Spinal cord (tissue), 10 donors: ENCODE results near the gene NUDT6. TPM values are rescaled to one million over a fixed set of nuclear protein-coding genes. Genes with fewer than 3 reads are reported as not detected.
A peak's percentile ranks its signal among the peaks of the same experiment; 100 is the strongest.

Experiments
- DNase-seq, 6 donors: peaks; one replicate each; pipeline versions ENCODE4 v3.0.0 to v3.0.0-alpha.2; 2013 to 2015; ENCODE audit warnings: low spot score in 6 of 6, low read depth in 4 of 6
- H3K27ac ChIP-seq: one replicate; pipeline ENCODE4 v1.5.1; 2013; ENCODE audit warnings: low read depth, low read length, control low read depth
- H3K27me3 ChIP-seq: one replicate; pipeline ENCODE4 v1.6.1; 2013; ENCODE audit warnings: low read length; ENCODE audit not compliant: control insufficient read depth, insufficient read depth
- H3K36me3 ChIP-seq: one replicate; pipeline ENCODE4 v1.6.1; 2013; ENCODE audit warnings: low read length; ENCODE audit not compliant: control insufficient read depth, insufficient read depth
- H3K4me1 ChIP-seq: one replicate; pipeline ENCODE4 v1.6.1; 2013; ENCODE audit warnings: low read length; ENCODE audit not compliant: control insufficient read depth, insufficient read depth
- H3K4me3 ChIP-seq: one replicate; pipeline ENCODE4 v1.5.1; 2013; ENCODE audit warnings: low read depth, low read length, control low read depth
- H3K9me3 ChIP-seq: one replicate; pipeline ENCODE4 v1.6.1; 2013; ENCODE audit warnings: low read length; ENCODE audit not compliant: control insufficient read depth, insufficient read depth
- WGBS: methylation state at CpG from one replicate; pipeline ENCODE4 v1.1.5; 2013; ENCODE audit warnings: missing lambda C conversion rate; ENCODE audit not compliant: insufficient coverage; 5-methylcytosine and 5-hydroxymethylcytosine counted together
- polyA plus RNA-seq, 2 donors: library from polyadenylated mRNA; unstranded; fragments of 120-200 nt; gene quantifications; one replicate each; pipeline ENCODE4 v1.2.1, GENCODE V29; 2013; ENCODE audit not compliant: insufficient read length in 2 of 2
- total RNA-seq, 2 donors: library from RNA; depleted of rRNA in 1 of 2; stranded (reverse); fragments of 120-200 nt in 1 of 2; fragments of >200 nt in 1 of 2; gene quantifications; one replicate each; pipeline versions ENCODE4 v1.2.3 to v1.2.4, GENCODE V29; 2013 to 2014
- donor health status: healthy.

The NUDT6 gene
- total and polyA plus RNA-seq, 4 donors, result 11.1 to 12.5 (median 11.6) TPM

DNA sequence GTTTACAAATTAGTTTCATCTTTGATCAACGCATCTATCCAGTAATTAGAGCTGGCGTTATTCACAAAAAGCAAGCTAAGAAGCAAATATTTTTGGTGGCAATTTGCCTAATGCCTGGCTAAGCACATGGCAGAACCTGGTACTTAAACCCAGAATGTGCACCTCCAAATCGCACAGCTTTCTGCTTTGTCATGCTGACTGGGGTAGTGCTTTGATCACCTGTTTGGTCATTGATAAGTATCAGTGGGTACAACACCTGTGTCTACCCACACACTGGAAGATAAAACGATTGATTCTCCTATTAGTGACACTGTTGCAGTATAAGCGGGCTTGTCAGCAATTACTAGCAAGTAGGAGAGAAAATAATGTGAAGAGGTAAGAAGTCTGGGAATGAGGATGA, 1.9 kb downstream of the NUDT6 start:
- Histone ChIP-seq H3K27me3 (no peaks in the 10 kb centered on the region), H3K4me1 (peaks cover 4% of the 10 kb centered on the region), H3K4me3 (no peak overlapping the region), H3K9me3 (no peaks in the 10 kb centered on the region), H3K36me3 (peaks cover 2% of the 10 kb centered on the region), H3K27ac (no peak overlapping the region)
- 87% methylated on average over 2 of the region's 5 CpGs for WGBS
- DNase-seq, result no peak

DNA sequence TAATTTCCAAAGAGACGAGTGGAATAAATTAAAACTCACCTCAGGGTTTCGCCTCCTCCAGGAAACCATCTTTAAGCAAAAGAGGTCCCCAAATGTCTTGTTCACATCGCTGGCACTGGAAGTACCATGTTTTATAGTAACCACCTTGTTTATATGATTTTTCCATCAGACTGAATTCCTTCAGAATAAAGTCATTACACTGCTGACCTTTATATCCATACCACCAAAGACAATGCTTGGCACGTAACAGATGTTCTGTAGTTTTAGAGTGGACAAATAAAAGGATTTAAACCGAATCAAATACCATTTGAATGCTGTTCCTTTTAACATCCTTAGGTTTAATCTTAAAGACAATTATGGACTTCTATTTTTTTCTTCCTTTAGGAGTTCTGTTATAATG, 4.7 kb downstream of the NUDT6 start:
- H3K4me3 ChIP-seq, result no peak overlapping the region
- H3K27ac ChIP-seq, result no peak overlapping the region
- H3K9me3 ChIP-seq, result no peaks in the 10 kb centered on the region
- no peak for DNase-seq
- H3K27me3 ChIP-seq, result no peaks in the 10 kb centered on the region
- H3K36me3 ChIP-seq, result peaks cover 5% of the 10 kb centered on the region
- 94% methylated on average over 3 of the region's 5 CpGs for WGBS
- H3K4me1 ChIP-seq, result peaks cover 4% of the 10 kb centered on the region

DNA sequence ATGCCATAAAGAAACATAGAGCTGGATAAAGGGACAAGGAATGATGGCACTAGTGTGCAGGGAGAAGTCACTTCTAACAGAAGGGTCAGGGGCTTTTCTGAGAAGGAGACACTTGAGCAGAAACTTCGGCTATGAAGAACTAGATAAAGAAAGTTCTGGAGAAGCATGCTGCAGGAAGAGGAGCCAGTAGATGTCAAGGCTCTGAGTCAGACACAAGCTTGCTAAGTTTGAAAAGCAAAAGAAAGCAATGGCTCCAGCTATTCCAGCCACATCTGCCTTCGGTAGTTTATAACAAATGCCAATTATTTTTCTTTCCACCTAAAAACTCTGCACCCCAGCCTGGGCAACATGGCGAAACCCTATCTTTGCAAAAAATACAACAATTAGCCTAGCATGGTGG, 7.5 kb downstream of the NUDT6 start:
- no peak overlapping the region for H3K27ac ChIP-seq
- WGBS, result 100% methylated on average over 1 of the region's 3 CpGs

DNA sequence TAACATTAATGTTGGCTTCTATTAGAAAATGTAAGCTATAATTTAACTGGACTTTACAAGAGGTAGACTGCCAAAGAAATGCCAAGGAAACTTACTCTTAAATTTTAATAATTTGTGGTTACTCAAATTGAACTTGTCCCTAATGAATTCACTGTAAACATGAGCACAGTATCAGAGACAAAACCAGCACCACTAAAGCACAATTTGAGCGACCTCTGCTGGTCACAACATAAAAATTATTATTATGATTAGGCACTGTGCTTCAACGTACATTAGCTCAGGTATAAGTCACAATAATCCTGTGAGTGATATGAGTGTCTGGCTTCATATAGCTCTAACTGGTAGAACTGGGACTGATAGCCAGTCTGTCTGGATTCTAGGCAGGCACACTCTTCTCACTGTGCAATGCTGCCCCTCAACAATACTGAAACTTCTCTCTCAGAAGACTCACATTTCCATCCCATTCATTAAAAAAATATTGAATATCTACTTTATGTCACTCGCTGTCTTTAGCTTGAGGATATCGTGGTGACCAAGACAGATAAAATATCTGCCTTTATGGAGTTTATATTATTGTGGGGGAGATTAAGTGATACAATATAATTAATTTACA, 8.0 kb downstream of the NUDT6 start:
- Histone ChIP-seq H3K4me1 (no peaks in the 10 kb centered on the region), H3K4me3 (no peak overlapping the region), H3K9me3 (no peaks in the 10 kb centered on the region), H3K27ac (no peak overlapping the region), H3K27me3 (no peaks in the 10 kb centered on the region), H3K36me3 (peaks cover 3% of the 10 kb centered on the region)
- DNase-seq, result peak in 3 of 6 donors; percentile 27 to 86 (median 31)
- no CpG with 5 or more reads among the region's 4 CpGs for WGBS

More for the DNA sequence above, 7.5 kb downstream of the NUDT6 start:
- Histone ChIP-seq H3K27me3 (no peaks in the 10 kb centered on the region), H3K4me3 (no peak overlapping the region), H3K36me3 (peaks cover 3% of the 10 kb centered on the region), H3K9me3 (no peaks in the 10 kb centered on the region), H3K4me1 (no peaks in the 10 kb centered on the region)
- DNase-seq, result no peak

DNA sequence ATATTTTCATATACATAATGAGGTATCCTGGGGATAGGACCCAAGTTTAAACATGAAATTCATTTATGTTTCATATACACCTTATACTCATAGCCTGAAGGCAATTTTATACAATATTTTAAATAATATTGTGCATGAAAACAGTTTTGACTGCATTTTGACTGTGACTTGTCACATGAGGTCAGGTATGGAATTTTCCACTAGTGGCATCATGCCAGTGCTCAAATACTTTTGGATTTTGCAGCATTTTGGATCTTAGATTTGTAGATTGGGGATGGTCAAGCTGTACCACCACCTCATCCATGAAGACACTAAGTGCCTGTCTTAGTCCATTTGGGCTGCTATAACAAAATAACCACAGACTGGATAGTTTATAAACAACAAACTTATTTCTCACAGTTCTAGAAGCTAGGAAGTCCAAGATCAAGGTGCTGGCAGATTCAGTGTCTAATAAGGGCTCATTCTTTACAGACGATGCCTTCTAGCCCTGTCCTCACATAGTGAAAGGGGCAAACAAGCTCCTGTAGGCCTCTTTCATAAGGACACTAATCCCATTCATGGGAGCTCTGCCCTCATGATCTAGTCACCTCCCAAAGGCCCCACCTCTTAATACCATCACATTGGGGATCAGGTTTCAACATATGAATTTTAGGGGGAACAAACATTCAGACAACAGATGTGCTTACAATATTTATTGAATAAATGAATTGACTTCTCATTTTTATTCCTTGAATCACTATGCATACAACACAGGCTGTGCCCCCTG, 9.4 kb downstream of the NUDT6 start:
- H3K4me3 ChIP-seq, result no peak overlapping the region

DNA sequence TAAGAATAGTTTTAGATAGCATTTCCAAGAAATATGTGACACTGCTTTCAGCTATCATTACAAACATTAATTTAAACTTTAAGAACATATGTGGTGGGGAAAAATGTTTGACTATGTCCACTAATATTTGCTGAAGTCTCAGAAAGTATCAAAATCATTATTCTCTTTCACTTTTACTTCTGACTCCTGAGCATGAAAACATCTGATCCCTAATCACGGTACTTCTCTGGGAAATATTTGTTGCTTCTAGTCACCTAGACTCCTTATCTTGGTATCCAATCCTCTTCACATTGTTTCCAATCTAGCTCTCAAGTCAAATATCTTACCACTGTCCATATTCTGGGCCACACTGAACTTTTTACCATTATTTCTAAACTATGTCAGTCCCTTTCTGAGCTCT, 10.8 kb downstream of the NUDT6 start:
- no peak overlapping the region for H3K4me3 ChIP-seq
- 94% methylated on average over 1 of the region's 1 CpG for WGBS
- H3K27me3 ChIP-seq, result no peaks in the 10 kb centered on the region
- H3K36me3 ChIP-seq, result peaks cover 3% of the 10 kb centered on the region
- no peaks in the 10 kb centered on the region for H3K4me1 ChIP-seq
- DNase-seq, result no peak
- H3K9me3 ChIP-seq, result no peaks in the 10 kb centered on the region
- no peak overlapping the region for H3K27ac ChIP-seq

More for the DNA sequence above, 9.4 kb downstream of the NUDT6 start:
- DNase-seq, result no peak
- Histone ChIP-seq H3K27ac (no peak overlapping the region), H3K36me3 (peaks cover 3% of the 10 kb centered on the region), H3K9me3 (no peaks in the 10 kb centered on the region), H3K4me1 (no peaks in the 10 kb centered on the region), H3K27me3 (no peaks in the 10 kb centered on the region)
- WGBS, result 71% methylated on average over 1 of the region's 1 CpG

DNA sequence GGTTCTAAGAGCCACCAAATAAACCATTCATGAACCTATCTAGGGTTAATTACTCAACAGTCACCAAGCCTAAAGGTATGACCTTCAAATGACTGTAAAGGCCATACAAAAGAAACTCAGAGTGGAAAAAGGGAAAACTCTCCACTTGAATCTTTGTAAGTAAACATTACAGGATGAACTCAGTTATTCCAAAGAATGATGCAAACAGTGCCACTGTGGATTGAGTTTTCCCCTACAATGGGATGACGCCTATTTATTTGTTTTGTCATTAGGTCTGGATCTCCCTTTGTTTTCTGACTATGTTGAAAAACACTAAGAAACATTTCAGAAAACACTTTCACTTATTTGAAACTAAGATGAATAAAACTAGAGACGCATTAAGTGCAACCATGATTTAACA, 12.7 kb downstream of the NUDT6 start:
- H3K27ac ChIP-seq, result no peak overlapping the region
- no peak for DNase-seq
- no peaks in the 10 kb centered on the region for H3K36me3 ChIP-seq
- no CpG with 5 or more reads among the region's 2 CpGs for WGBS
- H3K4me1 ChIP-seq, result no peaks in the 10 kb centered on the region
- no peaks in the 10 kb centered on the region for H3K9me3 ChIP-seq
- no peak overlapping the region for H3K4me3 ChIP-seq
- no peaks in the 10 kb centered on the region for H3K27me3 ChIP-seq

DNA sequence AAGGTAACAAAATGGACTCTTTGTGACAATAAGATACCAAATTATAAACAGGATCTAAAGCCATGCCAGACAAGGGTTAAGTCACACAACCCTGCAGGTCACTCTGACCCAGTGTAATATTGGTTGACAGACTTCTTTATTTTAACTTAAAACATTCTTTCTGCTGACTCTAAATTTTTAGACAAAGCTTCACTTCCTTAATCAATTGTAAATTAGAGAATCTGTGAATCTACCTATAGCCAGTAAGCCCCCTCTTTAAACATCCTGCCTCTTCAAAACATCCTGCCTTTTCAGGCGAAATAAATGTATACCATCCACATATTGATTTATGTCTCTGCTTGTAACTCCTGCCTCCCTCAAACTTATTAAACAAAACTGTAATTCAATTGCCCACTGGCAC, 14.2 kb downstream of the NUDT6 start:
- H3K4me3 ChIP-seq, result no peak overlapping the region
- H3K36me3 ChIP-seq, result no peaks in the 10 kb centered on the region
- no peaks in the 10 kb centered on the region for H3K9me3 ChIP-seq
- no peak overlapping the region for H3K27ac ChIP-seq
- H3K27me3 ChIP-seq, result no peaks in the 10 kb centered on the region
- 91% methylated on average over 1 of the region's 1 CpG for WGBS
- H3K4me1 ChIP-seq, result no peaks in the 10 kb centered on the region
- no peak for DNase-seq

DNA sequence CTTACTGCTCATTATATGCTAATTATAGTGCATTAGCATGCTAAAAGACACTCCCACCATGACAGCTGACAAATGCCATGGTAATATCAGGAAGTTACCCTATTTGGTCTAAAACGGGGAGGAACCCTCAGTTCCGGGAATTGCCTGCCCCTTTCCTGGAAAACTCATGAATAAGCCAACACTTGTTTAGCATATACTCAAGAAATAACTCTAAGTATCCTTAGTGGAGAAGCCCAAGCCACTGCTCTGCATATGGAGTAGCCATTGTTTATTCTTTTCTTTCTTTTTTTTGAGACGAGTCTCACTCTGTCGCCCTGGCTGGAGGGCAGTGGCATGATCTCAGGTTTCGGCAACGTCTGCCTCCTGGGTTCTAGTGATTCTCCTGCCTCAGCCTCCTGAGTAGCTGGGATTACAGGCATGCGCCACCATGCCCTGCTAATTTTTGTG, 15.5 kb downstream of the NUDT6 start:
- DNase-seq, result no peak
- Histone ChIP-seq H3K36me3 (no peaks in the 10 kb centered on the region), H3K9me3 (no peaks in the 10 kb centered on the region), H3K4me1 (no peaks in the 10 kb centered on the region), H3K27me3 (no peaks in the 10 kb centered on the region), H3K4me3 (no peak overlapping the region), H3K27ac (no peak overlapping the region)
- 84% methylated on average over 4 of the region's 7 CpGs for WGBS

DNA sequence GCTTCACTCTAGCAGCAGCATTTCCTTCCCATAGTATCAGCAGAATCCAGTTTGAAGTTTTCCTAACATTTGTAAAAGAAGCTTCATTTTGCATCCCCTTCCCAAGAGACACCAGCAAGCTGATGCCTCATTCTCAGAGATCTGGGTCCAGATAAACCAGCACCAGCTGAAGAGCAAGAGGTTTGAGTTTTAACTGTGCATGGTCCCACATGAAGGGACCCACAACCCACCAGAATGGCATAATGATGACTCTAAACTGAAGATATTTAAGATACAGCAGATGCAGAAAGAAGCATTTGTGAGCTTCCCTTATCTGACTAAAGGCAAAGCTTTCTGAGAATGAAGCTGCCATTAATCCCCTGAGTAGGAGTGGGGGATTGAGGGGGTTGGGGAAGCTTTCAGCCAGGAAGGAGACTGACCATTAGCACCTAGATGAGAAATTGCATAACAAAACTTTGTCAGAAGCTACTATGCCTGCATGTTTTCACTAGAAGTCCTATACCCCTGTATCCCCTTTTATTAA, 18.6 kb downstream of the NUDT6 start:
- no peak overlapping the region for H3K27ac ChIP-seq
- no peaks in the 10 kb centered on the region for H3K9me3 ChIP-seq
- no peak for DNase-seq
- H3K4me1 ChIP-seq, result peaks cover 2% of the 10 kb centered on the region
- H3K27me3 ChIP-seq, result no peaks in the 10 kb centered on the region
- no peaks in the 10 kb centered on the region for H3K36me3 ChIP-seq
- no peak overlapping the region for H3K4me3 ChIP-seq
